K562 (cell line): ENCODE measurements around the gene RNF40. TPM values are rescaled to one million over a fixed set of nuclear protein-coding genes. Genes with fewer than 3 reads are reported as not detected.
A peak's percentile ranks its signal among the peaks of the same experiment; 100 is the strongest.

ENCODE experiments used
- HDAC2 ChIP-seq: fragments of 450-650 bp; IDR thresholded peaks from 2 replicates; pipeline ENCODE4 v1.6.1; 2016; ENCODE audit warnings: mild to moderate bottlenecking
- KHSRP ChIP-seq: fragments of 450-650 bp; IDR thresholded peaks from 2 replicates; pipeline ENCODE4 v1.6.1; 2017
- ZNF217 ChIP-seq: sonication (generic); formaldehyde crosslinking; IDR thresholded peaks from 2 replicates; pipeline ENCODE4 v1.8.0; 2022; ENCODE audit warnings: mild to moderate bottlenecking, missing genetic modification reagents
- polyA plus RNA-seq, 8 experiments: library from polyadenylated mRNA; depleted of rRNA in 4 of 8; stranded (reverse) in 5 of 8; unstranded in 3 of 8; fragments of >200 nt; fragmentation: Nextera tagmentation in 2 of 8; fragmentation: Illumina TruSeq in 1 of 8; extraction: Ambion mirVana in 2 of 8; extraction: Trizol in 1 of 8; gene quantifications; 2 replicates each; pipeline versions ENCODE4 v1.2.1 to v1.2.3, GENCODE V29; 2011 to 2014; ENCODE audit warnings: inconsistent platforms in 1 of 8, missing spikeins in 1 of 8
- total RNA-seq, 7 experiments: library from RNA; depleted of rRNA in 6 of 7; stranded (reverse); fragments of >200 nt in 6 of 7; fragmentation: Illumina TruSeq in 2 of 7; extraction: Trizol in 2 of 7; gene quantifications; 2 replicates each; pipeline versions ENCODE4 v1.2.1 to v1.2.3, GENCODE V29; 2011 to 2021; ENCODE audit warnings: low replicate concordance in 1 of 7
- TF ChIP-seq, protein P1 (sequence below): fragments of 250-450 bp; sonication (Bioruptor Pico); IDR thresholded peaks from 2 replicates; pipeline ENCODE4 v1.4.0; 2020; ENCODE audit warnings: mild to moderate bottlenecking, moderate library complexity
- TF ChIP-seq, protein P2 (sequence below), 2 experiments: fragments of 450-650 bp in 1 of 2; sonication (generic) in 1 of 2; formaldehyde crosslinking in 1 of 2; IDR thresholded peaks; 2 replicates each; pipeline versions ENCODE4 v1.7.1 to v1.9.0; 2016 to 2022; ENCODE audit warnings: inconsistent platforms in 1 of 2, mild to moderate bottlenecking in 1 of 2, missing genetic modification reagents in 1 of 2
- TF ChIP-seq, protein P3 (sequence below), 2 experiments: IDR thresholded peaks in 1 of 2; conservative IDR thresholded peaks in 1 of 2; 2 replicates each; pipeline ENCODE4 v1.6.1; 2016; ENCODE audit warnings: low read depth in 2 of 2, mild to moderate bottlenecking in 1 of 2, missing compliant biosample characterization in 1 of 2, missing genetic modification characterization in 1 of 2, moderate library complexity in 1 of 2
- TF ChIP-seq, protein P4 (sequence below), 2 experiments: IDR thresholded peaks; 2 replicates each; pipeline ENCODE4 v1.6.1; 2012; ENCODE audit warnings: improper control_type of control experiment in 2 of 2, low read depth in 2 of 2, low read length in 2 of 2, borderline replicate concordance in 1 of 2

RNF40 gene
- total and polyA plus RNA-seq, 9 of the 15 experiments (the other 6 are each of a cell fraction or from before 2014, with no cell fraction given) = 6.2 to 129 (median 81.5) TPM

DNA sequence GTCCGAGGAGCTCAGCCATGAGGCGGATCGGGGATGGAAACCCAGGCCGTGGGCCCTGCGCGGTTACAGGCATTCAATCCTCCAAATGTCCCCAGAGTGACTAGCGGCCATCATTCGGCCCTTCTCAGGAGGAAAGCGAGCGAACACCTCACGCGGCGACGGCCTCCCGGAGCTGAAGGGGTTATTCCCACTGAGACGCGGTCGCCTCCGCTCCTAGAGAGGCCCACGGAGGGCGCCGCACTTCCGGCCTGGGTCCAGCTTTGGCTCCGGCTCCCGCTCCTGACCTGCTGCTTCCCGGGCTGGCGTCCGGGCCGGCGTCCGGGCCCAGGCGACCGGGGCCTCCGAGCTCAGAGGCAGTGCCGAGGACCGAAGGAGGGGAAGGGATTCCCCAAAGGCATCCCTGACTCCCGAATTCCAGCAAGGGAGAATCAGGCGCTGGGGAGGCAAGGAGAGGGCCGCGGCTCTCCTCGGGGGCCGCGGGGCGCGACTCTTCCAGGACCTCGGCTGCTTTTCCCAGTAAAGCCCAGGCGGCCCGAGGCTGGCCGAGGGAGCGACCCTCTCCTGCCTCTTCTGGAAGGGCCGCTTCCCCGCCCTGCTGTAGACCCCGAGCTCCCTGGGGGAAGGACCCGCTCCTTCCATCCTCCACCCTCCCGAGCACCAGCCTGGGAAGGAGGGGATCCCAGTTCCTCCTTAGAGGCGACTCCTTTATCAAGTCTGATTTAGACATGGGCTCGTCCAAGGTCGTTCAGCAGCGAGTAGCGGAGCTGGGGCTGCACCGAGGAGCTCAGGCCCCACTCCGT lies 43.4 kb downstream of the RNF40 start (continued):
- TF ChIP-seq, protein P1, sequence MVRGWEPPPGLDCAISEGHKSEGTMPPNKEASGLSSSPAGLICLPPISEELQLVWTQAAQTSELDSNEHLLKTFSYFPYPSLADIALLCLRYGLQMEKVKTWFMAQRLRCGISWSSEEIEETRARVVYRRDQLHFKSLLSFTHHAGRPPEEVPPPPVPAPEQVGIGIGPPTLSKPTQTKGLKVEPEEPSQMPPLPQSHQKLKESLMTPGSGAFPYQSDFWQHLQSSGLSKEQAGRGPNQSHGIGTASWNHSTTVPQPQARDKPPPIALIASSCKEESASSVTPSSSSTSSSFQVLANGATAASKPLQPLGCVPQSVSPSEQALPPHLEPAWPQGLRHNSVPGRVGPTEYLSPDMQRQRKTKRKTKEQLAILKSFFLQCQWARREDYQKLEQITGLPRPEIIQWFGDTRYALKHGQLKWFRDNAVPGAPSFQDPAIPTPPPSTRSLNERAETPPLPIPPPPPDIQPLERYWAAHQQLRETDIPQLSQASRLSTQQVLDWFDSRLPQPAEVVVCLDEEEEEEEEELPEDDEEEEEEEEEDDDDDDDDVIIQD (CRISPR knock-in tag) = peak; percentile 46; the same call in 1 of the 2 replicates
- TF ChIP-seq KHSRP (no peak), ZNF217 (CRISPR knock-in tag) (no peak), HDAC2 (peak; percentile 91; the same call in 1 of the 2 replicates)
- TF ChIP-seq, protein P2, sequence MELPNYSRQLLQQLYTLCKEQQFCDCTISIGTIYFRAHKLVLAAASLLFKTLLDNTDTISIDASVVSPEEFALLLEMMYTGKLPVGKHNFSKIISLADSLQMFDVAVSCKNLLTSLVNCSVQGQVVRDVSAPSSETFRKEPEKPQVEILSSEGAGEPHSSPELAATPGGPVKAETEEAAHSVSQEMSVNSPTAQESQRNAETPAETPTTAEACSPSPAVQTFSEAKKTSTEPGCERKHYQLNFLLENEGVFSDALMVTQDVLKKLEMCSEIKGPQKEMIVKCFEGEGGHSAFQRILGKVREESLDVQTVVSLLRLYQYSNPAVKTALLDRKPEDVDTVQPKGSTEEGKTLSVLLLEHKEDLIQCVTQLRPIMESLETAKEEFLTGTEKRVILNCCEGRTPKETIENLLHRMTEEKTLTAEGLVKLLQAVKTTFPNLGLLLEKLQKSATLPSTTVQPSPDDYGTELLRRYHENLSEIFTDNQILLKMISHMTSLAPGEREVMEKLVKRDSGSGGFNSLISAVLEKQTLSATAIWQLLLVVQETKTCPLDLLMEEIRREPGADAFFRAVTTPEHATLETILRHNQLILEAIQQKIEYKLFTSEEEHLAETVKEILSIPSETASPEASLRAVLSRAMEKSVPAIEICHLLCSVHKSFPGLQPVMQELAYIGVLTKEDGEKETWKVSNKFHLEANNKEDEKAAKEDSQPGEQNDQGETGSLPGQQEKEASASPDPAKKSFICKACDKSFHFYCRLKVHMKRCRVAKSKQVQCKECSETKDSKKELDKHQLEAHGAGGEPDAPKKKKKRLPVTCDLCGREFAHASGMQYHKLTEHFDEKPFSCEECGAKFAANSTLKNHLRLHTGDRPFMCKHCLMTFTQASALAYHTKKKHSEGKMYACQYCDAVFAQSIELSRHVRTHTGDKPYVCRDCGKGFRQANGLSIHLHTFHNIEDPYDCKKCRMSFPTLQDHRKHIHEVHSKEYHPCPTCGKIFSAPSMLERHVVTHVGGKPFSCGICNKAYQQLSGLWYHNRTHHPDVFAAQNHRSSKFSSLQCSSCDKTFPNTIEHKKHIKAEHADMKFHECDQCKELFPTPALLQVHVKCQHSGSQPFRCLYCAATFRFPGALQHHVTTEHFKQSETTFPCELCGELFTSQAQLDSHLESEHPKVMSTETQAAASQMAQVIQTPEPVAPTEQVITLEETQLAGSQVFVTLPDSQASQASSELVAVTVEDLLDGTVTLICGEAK (IDR thresholded peaks at IDR 0.05) = peak; percentile 93
- TF ChIP-seq, protein P2 (CRISPR knock-in tag; IDR thresholded peaks at IDR 0.05) = no peak
- TF ChIP-seq, protein P3, sequence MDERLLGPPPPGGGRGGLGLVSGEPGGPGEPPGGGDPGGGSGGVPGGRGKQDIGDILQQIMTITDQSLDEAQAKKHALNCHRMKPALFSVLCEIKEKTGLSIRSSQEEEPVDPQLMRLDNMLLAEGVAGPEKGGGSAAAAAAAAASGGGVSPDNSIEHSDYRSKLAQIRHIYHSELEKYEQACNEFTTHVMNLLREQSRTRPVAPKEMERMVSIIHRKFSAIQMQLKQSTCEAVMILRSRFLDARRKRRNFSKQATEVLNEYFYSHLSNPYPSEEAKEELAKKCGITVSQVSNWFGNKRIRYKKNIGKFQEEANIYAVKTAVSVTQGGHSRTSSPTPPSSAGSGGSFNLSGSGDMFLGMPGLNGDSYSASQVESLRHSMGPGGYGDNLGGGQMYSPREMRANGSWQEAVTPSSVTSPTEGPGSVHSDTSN (CRISPR knock-in tag; IDR thresholded peaks at IDR 0.05; ENCODE audit: low read depth) = no peak
- TF ChIP-seq, protein P3 (tag; conservative IDR thresholded peaks at IDR 0.05; ENCODE audit: low read depth) = no peak
- TF ChIP-seq, protein P4, sequence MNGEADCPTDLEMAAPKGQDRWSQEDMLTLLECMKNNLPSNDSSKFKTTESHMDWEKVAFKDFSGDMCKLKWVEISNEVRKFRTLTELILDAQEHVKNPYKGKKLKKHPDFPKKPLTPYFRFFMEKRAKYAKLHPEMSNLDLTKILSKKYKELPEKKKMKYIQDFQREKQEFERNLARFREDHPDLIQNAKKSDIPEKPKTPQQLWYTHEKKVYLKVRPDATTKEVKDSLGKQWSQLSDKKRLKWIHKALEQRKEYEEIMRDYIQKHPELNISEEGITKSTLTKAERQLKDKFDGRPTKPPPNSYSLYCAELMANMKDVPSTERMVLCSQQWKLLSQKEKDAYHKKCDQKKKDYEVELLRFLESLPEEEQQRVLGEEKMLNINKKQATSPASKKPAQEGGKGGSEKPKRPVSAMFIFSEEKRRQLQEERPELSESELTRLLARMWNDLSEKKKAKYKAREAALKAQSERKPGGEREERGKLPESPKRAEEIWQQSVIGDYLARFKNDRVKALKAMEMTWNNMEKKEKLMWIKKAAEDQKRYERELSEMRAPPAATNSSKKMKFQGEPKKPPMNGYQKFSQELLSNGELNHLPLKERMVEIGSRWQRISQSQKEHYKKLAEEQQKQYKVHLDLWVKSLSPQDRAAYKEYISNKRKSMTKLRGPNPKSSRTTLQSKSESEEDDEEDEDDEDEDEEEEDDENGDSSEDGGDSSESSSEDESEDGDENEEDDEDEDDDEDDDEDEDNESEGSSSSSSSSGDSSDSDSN (IDR thresholded peaks at IDR 0.05; ENCODE audit: borderline replicate concordance in 1 of 2, low read depth in 2 of 2, low read length in 2 of 2) = peak; percentile 81 to 89; a peak in 3 of 4 replicates
